ENCODE measurements around the gene TBX18.

Gene TBX18

DNA sequence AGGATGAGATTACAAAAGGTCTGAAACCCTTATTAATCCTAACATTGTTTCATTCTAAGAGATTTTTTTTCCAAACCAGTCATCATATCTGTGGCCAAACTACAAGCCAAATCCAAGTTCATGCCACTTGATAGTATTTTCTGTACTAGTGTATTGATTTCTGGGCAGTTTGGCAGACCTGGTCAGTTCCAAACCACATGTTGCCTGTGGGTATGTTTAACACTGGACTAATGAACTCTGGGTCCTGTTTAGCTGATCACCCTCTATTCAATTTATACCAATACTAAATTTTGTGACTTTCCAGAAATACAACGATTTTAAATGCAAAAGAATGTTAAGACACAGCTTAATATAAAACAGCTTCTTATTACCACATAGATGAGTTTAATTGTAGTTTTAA, 24.0 kb downstream of the TBX18 start (continued):
- TF ChIP-seq HOXC10 (CRISPR knock-in tag; IDR thresholded peaks at IDR 0.05) (no peak), ZNF610 (tag by site-specific recombination; IDR thresholded peaks at IDR 0.05; ENCODE audit: borderline replicate concordance) (no peak), ZSCAN30 (tag by site-specific recombination; IDR thresholded peaks at IDR 0.05) (no peak)

GRCh38 chr6:84739866-84740208, 24.6 kb downstream of the TBX18 start:
- POLR2A ChIA-PET, result no interaction called here

DNA sequence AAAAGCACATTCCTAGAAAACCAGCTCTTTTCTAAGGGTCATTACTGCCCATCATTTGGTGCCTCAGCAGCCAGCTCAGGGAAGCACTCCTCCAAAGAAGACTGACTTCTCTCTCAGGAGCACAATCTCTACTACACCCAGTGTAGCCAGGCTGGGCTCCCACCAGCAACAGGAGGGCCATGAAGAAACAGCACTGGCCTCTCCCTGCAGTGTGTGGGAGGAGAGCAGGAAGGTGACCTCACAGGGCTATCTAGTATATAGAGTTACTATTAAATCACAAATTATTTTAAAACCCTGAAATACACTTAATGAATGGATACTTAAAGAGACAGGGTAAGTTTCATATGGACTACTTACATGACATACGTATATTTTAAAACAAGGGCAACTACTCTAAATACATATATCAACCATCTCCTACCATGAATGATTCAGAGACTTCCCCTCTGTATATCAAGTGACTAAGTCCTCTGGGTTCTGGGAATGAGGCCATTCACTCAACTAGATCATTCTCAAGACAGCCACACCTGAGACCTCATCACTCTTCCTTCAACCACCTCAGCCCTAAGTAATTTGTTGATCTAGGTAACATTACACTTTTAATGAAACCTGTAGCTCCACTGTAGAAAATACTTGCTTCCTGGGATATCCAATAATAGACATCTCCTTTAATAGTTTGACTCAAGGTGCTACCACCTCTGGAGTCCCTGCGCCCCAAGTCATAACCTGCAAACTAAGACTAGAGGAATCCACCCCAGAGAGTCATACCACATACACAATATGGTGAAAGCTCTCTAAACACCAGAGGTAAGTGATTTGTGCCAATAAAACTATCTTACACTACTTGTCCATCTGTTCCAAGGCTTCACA, 25.2 kb downstream of the TBX18 start:
- Histone ChIP-seq H3K4me1 (ENCODE audit: control insufficient read depth, insufficient read depth, low read length) (no peaks in the 10 kb centered on the region), H3K27ac (ENCODE audit: extremely low read depth, low read depth, low read length) (no peak overlapping the region), H3K9me3 (ENCODE audit: control insufficient read depth, insufficient read depth, low read depth, low read length) (no peaks in the 10 kb centered on the region), H3K36me3 (ENCODE audit: control insufficient read depth in 2 of 2, insufficient read depth in 1 of 2, low read length in 2 of 2) (peaks cover 25 to 79% of the 10 kb centered on the region in 2 experiments; a peak in 2 of 3 replicates), H3K4me3 (ENCODE audit: low read depth, low read length) (no peak overlapping the region)
- POLR2A ChIA-PET, result no interaction called here
- CTCF ChIA-PET, result no interaction called here
- no peak for TF ChIP-seq ZNF514 (tag by site-specific recombination; IDR thresholded peaks at IDR 0.05)
- peak; percentile 46 for TF ChIP-seq EGR2 (tag by site-specific recombination; IDR thresholded peaks at IDR 0.05; ENCODE audit: low read depth)
- TF ChIP-seq ZNF292 (tag by site-specific recombination; IDR thresholded peaks at IDR 0.05; ENCODE audit: borderline replicate concordance, low read depth), result no peak
- TF ChIP-seq ZIC2 (tag by site-specific recombination; IDR thresholded peaks at IDR 0.05), result no peak
- TF ChIP-seq ZNF248 (tag by site-specific recombination; IDR thresholded peaks at IDR 0.05), result no peak
- 0 out of 2 replicates have a peak, but pooled peaks have one; percentile 36 for TF ChIP-seq SCRT2 (tag by site-specific recombination; IDR thresholded peaks at IDR 0.05)
- no peak for TF ChIP-seq ZNF510 (tag by site-specific recombination; IDR thresholded peaks at IDR 0.05; ENCODE audit: insufficient replicate concordance)
- no peak for TF ChIP-seq ELK4 (IDR thresholded peaks at IDR 0.05; ENCODE audit: borderline replicate concordance, low read depth, low read length)
- TF ChIP-seq ZNF558 (tag by site-specific recombination; IDR thresholded peaks at IDR 0.05), result no peak
- TF ChIP-seq ZNF366 (tag by site-specific recombination; conservative IDR thresholded peaks at IDR 0.05), result no peak
- no peak for TF ChIP-seq ZNF266 (tag by site-specific recombination; IDR thresholded peaks at IDR 0.05; ENCODE audit: low read depth)
- TF ChIP-seq ZNF140 (tag by site-specific recombination; IDR thresholded peaks at IDR 0.05), result no peak
- no peak for TF ChIP-seq ZNF202 (tag by site-specific recombination; IDR thresholded peaks at IDR 0.05; ENCODE audit: borderline replicate concordance)
- no peak for TF ChIP-seq ZNF175 (tag by site-specific recombination; IDR thresholded peaks at IDR 0.05)
- TF ChIP-seq, protein P1, sequence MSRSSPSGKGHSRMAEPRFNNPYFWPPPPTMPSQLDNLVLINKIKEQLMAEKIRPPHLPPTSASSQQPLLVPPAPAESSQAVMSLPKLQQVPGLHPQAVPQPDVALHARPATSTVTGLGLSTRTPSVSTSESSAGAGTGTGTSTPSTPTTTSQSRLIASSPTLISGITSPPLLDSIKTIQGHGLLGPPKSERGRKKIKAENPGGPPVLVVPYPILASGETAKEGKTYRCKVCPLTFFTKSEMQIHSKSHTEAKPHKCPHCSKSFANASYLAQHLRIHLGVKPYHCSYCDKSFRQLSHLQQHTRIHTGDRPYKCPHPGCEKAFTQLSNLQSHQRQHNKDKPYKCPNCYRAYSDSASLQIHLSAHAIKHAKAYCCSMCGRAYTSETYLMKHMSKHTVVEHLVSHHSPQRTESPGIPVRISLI (tag by site-specific recombination; IDR thresholded peaks at IDR 0.05), result no peak
- TF ChIP-seq ZSCAN23 (tag by site-specific recombination; IDR thresholded peaks at IDR 0.05), result no peak
- TF ChIP-seq ZNF214 (tag by site-specific recombination; IDR thresholded peaks at IDR 0.05; ENCODE audit: borderline replicate concordance), result no peak

More at GRCh38 chr6:84739866-84740208, 24.6 kb downstream of the TBX18 start:
- TF ChIP-seq ZNF660 (tag by site-specific recombination; IDR thresholded peaks at IDR 0.05) (0 out of 2 replicates have a peak, but pooled peaks have one; percentile 48), ZNF76 (tag by site-specific recombination; IDR thresholded peaks at IDR 0.05; ENCODE audit: borderline replicate concordance, low read depth) (no peak), ZFHX2 (tag by site-specific recombination; conservative IDR thresholded peaks at IDR 0.05) (peak; percentile 34), ZNF629 (tag by site-specific recombination; IDR thresholded peaks at IDR 0.05) (peak; percentile 92), ZBTB21 (tag by site-specific recombination; IDR thresholded peaks at IDR 0.05) (peak; percentile 75), ZNF394 (tag by site-specific recombination; IDR thresholded peaks at IDR 0.05; ENCODE audit: borderline replicate concordance) (no peak; the same call in 1 of the 2 replicates), GLIS2 (tag by site-specific recombination; IDR thresholded peaks at IDR 0.05) (0 out of 2 replicates have a peak, but pooled peaks have one; percentile 14), SP7 (tag by site-specific recombination; IDR thresholded peaks at IDR 0.05) (0 out of 2 replicates have a peak, but pooled peaks have one; percentile 19), INSM2 (tag by site-specific recombination; IDR thresholded peaks at IDR 0.05) (peak; percentile 18; the same call in 1 of the 2 replicates), KLF17 (tag by site-specific recombination; IDR thresholded peaks at IDR 0.05) (peak; percentile 59)
- Histone ChIP-seq H3K27ac (ENCODE audit: extremely low read depth, low read depth, low read length) (no peak overlapping the region), H3K4me3 (ENCODE audit: low read depth, low read length) (no peak overlapping the region), H3K4me1 (ENCODE audit: control insufficient read depth, insufficient read depth, low read length) (no peaks in the 10 kb centered on the region), H3K36me3 (ENCODE audit: control insufficient read depth in 2 of 2, insufficient read depth in 1 of 2, low read length in 2 of 2) (peaks cover 30 to 85% of the 10 kb centered on the region in 2 experiments), H3K9me3 (ENCODE audit: control insufficient read depth, insufficient read depth, low read depth, low read length) (no peaks in the 10 kb centered on the region)
- CTCF ChIA-PET, result no interaction called here
